ENCODE data around the gene SRD5A1.

DNA sequence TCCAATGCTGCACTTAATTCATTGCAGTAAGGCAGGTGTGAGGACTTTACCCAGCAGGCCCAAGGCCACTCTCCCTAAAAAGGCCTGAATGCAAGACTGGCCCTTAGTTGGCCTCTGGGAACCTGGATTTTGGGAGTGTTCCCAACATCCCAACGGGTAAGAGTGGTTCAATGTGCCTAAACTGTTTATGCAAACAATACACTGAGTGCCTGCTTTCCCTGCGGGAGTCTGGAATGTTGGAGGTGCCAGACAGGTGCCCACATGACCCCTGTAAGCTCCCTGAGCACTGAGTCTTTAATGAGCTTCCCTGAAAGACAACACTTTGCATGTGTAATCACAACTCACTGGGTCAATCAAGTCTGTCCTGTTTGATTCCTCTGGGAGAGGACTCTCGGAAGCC lies 37.8 kb upstream of the SRD5A1 start:
- TF ChIP-seq, protein P1, sequence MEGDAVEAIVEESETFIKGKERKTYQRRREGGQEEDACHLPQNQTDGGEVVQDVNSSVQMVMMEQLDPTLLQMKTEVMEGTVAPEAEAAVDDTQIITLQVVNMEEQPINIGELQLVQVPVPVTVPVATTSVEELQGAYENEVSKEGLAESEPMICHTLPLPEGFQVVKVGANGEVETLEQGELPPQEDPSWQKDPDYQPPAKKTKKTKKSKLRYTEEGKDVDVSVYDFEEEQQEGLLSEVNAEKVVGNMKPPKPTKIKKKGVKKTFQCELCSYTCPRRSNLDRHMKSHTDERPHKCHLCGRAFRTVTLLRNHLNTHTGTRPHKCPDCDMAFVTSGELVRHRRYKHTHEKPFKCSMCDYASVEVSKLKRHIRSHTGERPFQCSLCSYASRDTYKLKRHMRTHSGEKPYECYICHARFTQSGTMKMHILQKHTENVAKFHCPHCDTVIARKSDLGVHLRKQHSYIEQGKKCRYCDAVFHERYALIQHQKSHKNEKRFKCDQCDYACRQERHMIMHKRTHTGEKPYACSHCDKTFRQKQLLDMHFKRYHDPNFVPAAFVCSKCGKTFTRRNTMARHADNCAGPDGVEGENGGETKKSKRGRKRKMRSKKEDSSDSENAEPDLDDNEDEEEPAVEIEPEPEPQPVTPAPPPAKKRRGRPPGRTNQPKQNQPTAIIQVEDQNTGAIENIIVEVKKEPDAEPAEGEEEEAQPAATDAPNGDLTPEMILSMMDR (IDR thresholded peaks at IDR 0.05) = no peak
- TF ChIP-seq POLR2A (IDR thresholded peaks at IDR 0.05) = no peak
